ENCODE results near the gene KLK3.
"Not testable (repeated sequence)": the region's sequence is repeated elsewhere in the genome, so short reads cannot be mapped to it uniquely, and the experiment has no call there.

KLK3 gene

GRCh38 chr19:50870417-50871089 is 15.8 kb downstream of the KLK3 start:
- DNase-seq: no peak

- no peak for DNase-seq
These were observed 18.3 kb downstream of the KLK3 start, which contains the start of gene KLK2 for GRCh38 chr19:50873056-50873455. Gene KLK2, plus strand, starts transcription at chr19:50873439. Its CDS starts 35 bp downstream, at chr19:50873474.

GRCh38 chr19:50874211-50874610 is 19.5 kb downstream of the KLK3 start:
- no peak for DNase-seq

GRCh38 chr19:50875795-50876422 is 21.2 kb downstream of the KLK3 start:
- no peak for DNase-seq

GRCh38 chr19:50876456-50876855 is 21.7 kb downstream of the KLK3 start:
- DNase-seq: no peak

GRCh38 chr19:50877338-50877737 is 22.6 kb downstream of the KLK3 start:
- no peak for DNase-seq

GRCh38 chr19:50878851-50879250 is 24.1 kb downstream of the KLK3 start:
- DNase-seq: no peak

GRCh38 chr19:50880241-50880640 is 25.5 kb downstream of the KLK3 start:
- DNase-seq: no peak

- DNase-seq: no peak
These were observed 27.5 kb downstream of the KLK3 start for GRCh38 chr19:50882188-50882587.

- no peak for DNase-seq
These were observed 34.9 kb downstream of the KLK3 start for GRCh38 chr19:50889638-50890037.

GRCh38 chr19:50890422-50891252 is 35.9 kb downstream of the KLK3 start:
- DNase-seq: no peak

GRCh38 chr19:50891253-50891625 is 36.5 kb downstream of the KLK3 start:
- no peak for DNase-seq

GRCh38 chr19:50893047-50893736 is 38.5 kb downstream of the KLK3 start:
- DNase-seq: no peak

- DNase-seq: no peak
These were observed 40.0 kb downstream of the KLK3 start for GRCh38 chr19:50894478-50895356.

GRCh38 chr19:50896089-50896590 is 41.4 kb downstream of the KLK3 start:
- not testable (repeated sequence) for DNase-seq

- DNase-seq: no peak
These were observed 42.0 kb downstream of the KLK3 start for GRCh38 chr19:50896591-50897190.

GRCh38 chr19:50897191-50897607 is 42.5 kb downstream of the KLK3 start:
- DNase-seq: no peak

GRCh38 chr19:50897612-50898011 is 42.9 kb downstream of the KLK3 start:
- DNase-seq: no peak

- no peak for DNase-seq
These were observed 43.3 kb downstream of the KLK3 start for GRCh38 chr19:50898018-50898417.

- no peak for DNase-seq
These were observed 44.9 kb downstream of the KLK3 start for GRCh38 chr19:50899569-50899968.

- DNase-seq: no peak
These were observed 47.9 kb downstream of the KLK3 start for GRCh38 chr19:50902640-50903039.

- DNase-seq: no peak
These were observed 51.5 kb downstream of the KLK3 start for GRCh38 chr19:50906217-50906616.
